Breast epithelium (tissue), 4 donors: ENCODE data around the gene ZFP14. TPM values are rescaled to one million over a fixed set of nuclear protein-coding genes. Genes with fewer than 3 reads are reported as not detected.
A peak's percentile ranks its signal among the peaks of the same experiment; 100 is the strongest.

Experiments used
- DNase-seq, 2 donors: peaks; one replicate each; pipeline ENCODE4 v3.0.0-alpha.2; 2019; ENCODE audit warnings: low spot score in 2 of 2
- H3K27ac ChIP-seq, 2 donors: fragments of 200-600 bp; sonication (generic) in 1 of 2; one replicate each; pipeline ENCODE4 v1.5.1; 2016 to 2019; ENCODE audit warnings: mild to moderate bottlenecking in 1 of 2
- H3K27me3 ChIP-seq, 2 donors: fragments of 200-600 bp; sonication (generic) in 1 of 2; one replicate each; pipeline versions ENCODE4 v1.5.1 to v1.6.0; 2017 to 2019; ENCODE audit warnings: control low read depth in 1 of 2, mild to moderate bottlenecking in 1 of 2
- H3K36me3 ChIP-seq: fragments of 200-600 bp; one replicate; pipeline ENCODE4 v1.5.1; 2019
- H3K4me1 ChIP-seq, 2 donors: fragments of 200-600 bp; sonication (generic); one replicate each; pipeline ENCODE4 v1.5.1; 2016 to 2019; ENCODE audit warnings: control low read depth in 1 of 2
- H3K4me3 ChIP-seq, 3 donors: fragments of 200-600 bp; sonication (generic); 1 replicate in 2 of 3; 2 replicates in 1 of 3; pipeline ENCODE4 v1.5.1; 2016 to 2019; ENCODE audit warnings: mild to moderate bottlenecking in 3 of 3, moderate library complexity in 2 of 3
- H3K9me3 ChIP-seq, 2 donors: fragments of 200-600 bp; sonication (generic) in 1 of 2; one replicate each; pipeline ENCODE4 v1.5.1; 2016 to 2019; ENCODE audit warnings: control low read depth in 1 of 2
- CTCF ChIP-seq, 3 donors: fragments of 450-650 bp; IDR thresholded peaks; one replicate each; pipeline ENCODE4 v1.5.1; 2016 to 2017; ENCODE audit warnings: antibody characterized with exemption in 3 of 3, mild to moderate bottlenecking in 3 of 3, moderate library complexity in 3 of 3
- POLR2A ChIP-seq: fragments of 450-650 bp; IDR thresholded peaks from one replicate; pipeline ENCODE4 v1.6.1; 2016; ENCODE audit warnings: antibody characterized with exemption, mild to moderate bottlenecking, moderate library complexity
- POLR2AphosphoS5 ChIP-seq, 3 donors: sonication (generic); formaldehyde crosslinking; IDR thresholded peaks; one replicate each; pipeline ENCODE4 v1.6.1; 2017; ENCODE audit warnings: antibody characterized with exemption in 3 of 3
- intact Hi-C: fragments of 100-400 bp; cut with DNase I; formaldehyde crosslinking; loops from one replicate; pipeline ENCODE4 v1.15.1; 2023; ENCODE audit warnings: low total_unique reads
- total RNA-seq, 3 donors: library from RNA; depleted of rRNA; stranded (reverse); fragments of >200 nt; gene quantifications; one replicate each; pipeline ENCODE4 v1.1.0, GENCODE V29; 2016

Gene ZFP14
- total RNA-seq: 10 to 100 TPM in 1 of 3 donors, 1 to 10 TPM in 2; 5.3 to 13.3 (median 8.5) TPM

GRCh38 chr19:36378625-36379509 lies at the start of gene ZFP14:
Gene ZFP14 (minus strand): TSS chr19:36379201. CDS start chr19:36367892, 11,309 bp downstream.
- peak; percentile 87 to 89 for DNase-seq
- no peaks in the 10 kb centered on the region for H3K36me3 ChIP-seq
- TF ChIP-seq CTCF (IDR thresholded peaks at IDR 0.05): peak in 2 of 3 donors; percentile 11 to 14
- TF ChIP-seq POLR2A: peak; percentile 50
- TF ChIP-seq POLR2AphosphoS5 (IDR thresholded peaks at IDR 0.05): peak; percentile 51 to 81 (median 66)
- peak within 1 kb of the TSS; percentile 79 to 90 for H3K27ac ChIP-seq
- H3K27me3 ChIP-seq: no peaks in the 10 kb centered on the region
- intact Hi-C loops: no loop called here
- H3K4me3 ChIP-seq: peak within 1 kb of the TSS; percentile 73 to 89 (median 75)
- H3K9me3 ChIP-seq: no peaks in the 10 kb centered on the region
- H3K4me1 ChIP-seq: peaks cover 0 to 10% of the 10 kb centered on the region in 2 donors

- Histone ChIP-seq H3K27ac (no peak overlapping the region), H3K36me3 (no peaks in the 10 kb centered on the region), H3K4me3 (no peak overlapping the region), H3K4me1 (no peaks in the 10 kb centered on the region), H3K27me3 (no peaks in the 10 kb centered on the region), H3K9me3 (peaks cover 0 to 3% of the 10 kb centered on the region in 2 donors)
- intact Hi-C loops: no loop called here
- DNase-seq: no peak
- no peak for TF ChIP-seq POLR2A
- no peak for TF ChIP-seq POLR2AphosphoS5 (IDR thresholded peaks at IDR 0.05)
- no peak for TF ChIP-seq CTCF (IDR thresholded peaks at IDR 0.05)
Observed at GRCh38 chr19:36423925-36424324, 44.9 kb upstream of the ZFP14 start.

- Histone ChIP-seq H3K4me3 (peak overlapping the region; percentile 34 to 67 (median 55)), H3K27me3 (no peaks in the 10 kb centered on the region), H3K27ac (no peak overlapping the region), H3K4me1 (peaks cover 0 to 8% of the 10 kb centered on the region in 2 donors), H3K36me3 (no peaks in the 10 kb centered on the region), H3K9me3 (peaks cover 0 to 3% of the 10 kb centered on the region in 2 donors)
- intact Hi-C loops: no loop called here
- no peak for DNase-seq
- no peak for TF ChIP-seq POLR2AphosphoS5 (IDR thresholded peaks at IDR 0.05)
- no peak for TF ChIP-seq CTCF (IDR thresholded peaks at IDR 0.05)
- no peak for TF ChIP-seq POLR2A
Observed at GRCh38 chr19:36421749-36422481, 42.9 kb upstream of the ZFP14 start.

- Histone ChIP-seq H3K4me3 (peak overlapping the region; percentile 34 to 67 (median 55)), H3K27me3 (no peaks in the 10 kb centered on the region), H3K27ac (no peak overlapping the region), H3K4me1 (peaks cover 0 to 8% of the 10 kb centered on the region in 2 donors), H3K9me3 (peaks cover 0 to under 1% of the 10 kb centered on the region in 2 donors), H3K36me3 (no peaks in the 10 kb centered on the region)
- TF ChIP-seq POLR2A: no peak
- TF ChIP-seq POLR2AphosphoS5 (IDR thresholded peaks at IDR 0.05): no peak
- TF ChIP-seq CTCF (IDR thresholded peaks at IDR 0.05): no peak
- peak in 1 of 2 donors; percentile 51 for DNase-seq
- intact Hi-C loops: no loop called here
Observed at GRCh38 chr19:36420961-36421748, 42.2 kb upstream of the ZFP14 start.
